Epithelial cell of esophagus (primary cell): Measurements from ENCODE around the gene TSPAN5.

Experiments
- DNase-seq: peaks from one replicate; pipeline ENCODE4 v3.0.0; 2010; ENCODE audit warnings: low read depth
- H3K4me3 ChIP-seq: 2 replicates; pipeline ENCODE4 v1.5.1; 2011; ENCODE audit warnings: mild to moderate bottlenecking, low read length, control low read depth
- TF ChIP-seq, protein P1 (sequence below): IDR thresholded peaks from 2 replicates; pipeline ENCODE4 v1.5.1; 2011; ENCODE audit warnings: low read depth, mild to moderate bottlenecking, low read length, control low read depth, inconsistent platforms; ENCODE audit not compliant: insufficient read depth; ENCODE audit errors: missing control alignments

TSPAN5 gene

GRCh38 chr4:98570151-98570797 lies 88.1 kb downstream of the TSPAN5 start:
- DNase-seq: no peak
- no peak overlapping the region for H3K4me3 ChIP-seq
- TF ChIP-seq, protein P1, sequence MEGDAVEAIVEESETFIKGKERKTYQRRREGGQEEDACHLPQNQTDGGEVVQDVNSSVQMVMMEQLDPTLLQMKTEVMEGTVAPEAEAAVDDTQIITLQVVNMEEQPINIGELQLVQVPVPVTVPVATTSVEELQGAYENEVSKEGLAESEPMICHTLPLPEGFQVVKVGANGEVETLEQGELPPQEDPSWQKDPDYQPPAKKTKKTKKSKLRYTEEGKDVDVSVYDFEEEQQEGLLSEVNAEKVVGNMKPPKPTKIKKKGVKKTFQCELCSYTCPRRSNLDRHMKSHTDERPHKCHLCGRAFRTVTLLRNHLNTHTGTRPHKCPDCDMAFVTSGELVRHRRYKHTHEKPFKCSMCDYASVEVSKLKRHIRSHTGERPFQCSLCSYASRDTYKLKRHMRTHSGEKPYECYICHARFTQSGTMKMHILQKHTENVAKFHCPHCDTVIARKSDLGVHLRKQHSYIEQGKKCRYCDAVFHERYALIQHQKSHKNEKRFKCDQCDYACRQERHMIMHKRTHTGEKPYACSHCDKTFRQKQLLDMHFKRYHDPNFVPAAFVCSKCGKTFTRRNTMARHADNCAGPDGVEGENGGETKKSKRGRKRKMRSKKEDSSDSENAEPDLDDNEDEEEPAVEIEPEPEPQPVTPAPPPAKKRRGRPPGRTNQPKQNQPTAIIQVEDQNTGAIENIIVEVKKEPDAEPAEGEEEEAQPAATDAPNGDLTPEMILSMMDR: no peak

GRCh38 chr4:98568941-98569663 lies 89.3 kb downstream of the TSPAN5 start:
- no peak overlapping the region for H3K4me3 ChIP-seq
- no peak for DNase-seq
- TF ChIP-seq, protein P1: no peak

DNA sequence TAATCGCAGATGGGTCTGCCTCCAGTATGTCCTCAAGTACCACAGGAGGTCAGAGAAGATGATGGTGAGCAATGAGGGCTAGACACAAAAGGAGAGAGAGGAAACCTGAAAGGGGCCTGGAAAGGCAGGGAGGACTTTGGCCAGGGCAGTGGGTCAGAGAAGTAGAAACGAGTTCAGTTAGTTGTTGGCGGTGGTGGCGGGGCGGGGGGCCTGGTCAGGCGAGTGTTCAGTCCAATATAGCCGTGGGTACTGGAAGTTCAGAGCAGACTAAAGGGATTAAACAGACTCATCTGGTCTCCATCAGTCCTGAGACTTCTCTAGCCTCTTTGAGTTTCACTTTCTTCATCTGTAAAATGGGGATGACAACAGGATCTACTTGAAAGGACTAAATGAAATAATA lies 90.8 kb downstream of the TSPAN5 start:
- DNase-seq: no peak
- H3K4me3 ChIP-seq: no peak overlapping the region
- TF ChIP-seq, protein P1: no peak

GRCh38 chr4:98566361-98567008 lies 91.9 kb downstream of the TSPAN5 start:
- no peak overlapping the region for H3K4me3 ChIP-seq
- TF ChIP-seq, protein P1: no peak

DNA sequence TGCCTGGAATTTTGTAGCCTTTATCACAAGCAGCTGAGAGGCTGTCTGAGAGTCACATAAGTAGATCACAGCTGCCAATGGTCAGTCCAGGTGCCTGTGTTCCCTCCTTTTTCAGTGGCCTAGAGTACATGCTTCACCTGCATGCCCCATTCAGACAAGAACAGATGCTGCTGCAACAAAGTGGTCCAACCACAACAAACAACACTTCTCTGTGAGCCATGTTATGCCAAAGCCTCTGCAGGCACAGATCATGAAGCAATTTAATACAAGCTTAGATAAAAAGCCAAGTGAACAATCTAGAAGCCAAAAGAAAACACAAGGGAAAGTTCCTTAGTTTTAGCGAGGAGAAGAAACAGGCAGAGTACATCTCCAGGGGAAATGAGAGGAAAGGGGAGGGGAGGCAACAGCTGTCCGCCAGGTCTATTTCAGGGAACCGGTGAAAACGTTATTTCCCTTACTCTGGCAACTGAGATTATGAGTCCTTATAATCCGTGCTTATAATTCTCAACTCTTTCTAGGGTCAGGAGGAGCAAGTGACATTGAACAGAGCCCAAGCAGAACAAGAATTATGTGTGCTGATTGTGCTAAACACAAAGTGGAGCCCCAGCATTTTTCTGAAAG lies 92.6 kb downstream of the TSPAN5 start:
- TF ChIP-seq, protein P1: no peak
- H3K4me3 ChIP-seq: no peak overlapping the region
- DNase-seq: no peak

More at GRCh38 chr4:98566361-98567008, 91.9 kb downstream of the TSPAN5 start:
- peak; percentile 40 for DNase-seq

GRCh38 chr4:98564852-98565251 lies 93.6 kb downstream of the TSPAN5 start:
- no peak for DNase-seq
- H3K4me3 ChIP-seq: no peak overlapping the region
- TF ChIP-seq, protein P1: no peak
